Femur (tissue), 1 donor: ENCODE measurements around the gene CCL22.
"Not testable (repeated sequence)": the region's sequence is repeated elsewhere in the genome, so short reads cannot be mapped to it uniquely, and the experiment has no call there.

Source experiments
- DNase-seq: peaks from one replicate; pipeline ENCODE4 v3.0.0-alpha.2; 2017

The CCL22 gene

DNA sequence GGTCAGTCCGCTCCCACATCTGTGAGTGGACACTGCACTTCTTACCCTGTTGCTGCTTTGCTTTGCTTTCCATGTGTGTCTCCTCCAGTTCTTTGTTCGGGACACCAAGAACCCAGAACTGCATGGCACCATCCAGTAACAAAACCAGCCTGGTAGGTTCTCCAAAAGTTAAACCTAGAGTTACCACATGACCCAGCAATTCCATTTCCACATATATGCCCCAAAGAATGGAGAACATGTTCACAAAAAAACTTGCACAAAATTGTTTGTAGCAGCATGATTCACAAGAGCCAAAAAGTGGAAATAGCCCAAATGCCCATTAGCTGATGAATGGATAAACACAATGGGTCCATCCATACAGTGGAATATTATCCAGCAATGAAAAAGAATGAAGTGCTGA lies 10.3 kb upstream of the CCL22 start:
- no peak for DNase-seq

DNA sequence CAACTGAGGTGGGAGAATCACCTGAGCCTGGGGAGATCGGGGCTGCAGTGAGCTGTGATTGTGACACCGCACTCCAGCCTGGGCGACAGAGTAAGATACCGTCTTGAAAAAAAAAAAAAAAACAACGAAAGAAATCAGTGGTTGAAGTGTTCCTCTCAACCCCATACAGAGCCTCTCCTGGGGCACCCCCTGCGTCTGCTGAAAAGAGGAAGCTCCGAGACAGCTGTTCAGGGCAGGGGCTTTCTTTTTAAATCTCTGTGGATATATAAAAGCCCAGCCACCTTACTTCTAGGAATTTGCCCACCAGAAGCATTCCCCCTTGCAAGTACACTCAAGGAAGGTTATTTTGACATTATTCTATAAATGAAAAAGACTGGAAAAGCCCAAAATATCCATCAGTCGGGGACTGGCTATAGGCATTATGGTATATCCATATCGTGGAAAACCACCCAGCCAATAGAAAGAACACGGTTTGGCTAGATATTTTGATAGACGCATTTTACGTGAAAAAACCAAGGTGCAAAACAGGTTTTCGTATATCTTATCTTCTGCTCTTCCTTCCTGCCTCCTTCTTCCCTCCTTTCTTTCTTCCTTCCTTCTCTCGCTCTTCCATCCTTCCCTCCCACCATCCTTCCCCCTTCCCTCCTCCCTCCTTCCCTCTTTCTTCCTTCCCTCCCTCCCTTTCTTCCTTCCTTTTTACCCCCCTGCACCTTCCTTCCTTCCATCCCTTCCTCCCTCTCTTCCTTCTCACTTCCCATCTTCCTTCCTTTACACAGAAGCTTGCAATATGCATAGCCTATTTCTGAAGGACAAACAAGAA lies 9.2 kb upstream of the CCL22 start:
- no peak for DNase-seq

DNA sequence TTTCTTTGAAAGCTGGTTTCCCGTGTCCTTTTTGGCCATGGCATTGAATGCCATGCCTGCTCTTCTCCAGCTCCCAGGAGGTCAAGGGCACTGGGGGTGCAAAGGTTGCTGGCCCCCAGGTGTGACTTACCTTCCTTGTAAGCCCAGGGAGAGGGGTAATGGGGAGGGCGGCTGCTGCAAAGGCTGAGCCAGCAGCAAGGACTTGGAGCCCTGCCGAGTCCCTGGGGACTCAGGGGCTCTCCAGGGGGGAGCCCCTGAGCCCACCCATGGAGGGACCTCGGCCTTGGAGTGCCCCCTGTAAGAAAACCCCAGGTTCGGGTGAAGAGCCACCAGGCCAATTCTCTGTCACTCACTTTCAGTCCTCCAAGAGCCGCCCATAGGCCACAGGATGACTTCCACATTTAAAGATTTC lies 5.9 kb upstream of the CCL22 start:
- DNase-seq: no peak

DNA sequence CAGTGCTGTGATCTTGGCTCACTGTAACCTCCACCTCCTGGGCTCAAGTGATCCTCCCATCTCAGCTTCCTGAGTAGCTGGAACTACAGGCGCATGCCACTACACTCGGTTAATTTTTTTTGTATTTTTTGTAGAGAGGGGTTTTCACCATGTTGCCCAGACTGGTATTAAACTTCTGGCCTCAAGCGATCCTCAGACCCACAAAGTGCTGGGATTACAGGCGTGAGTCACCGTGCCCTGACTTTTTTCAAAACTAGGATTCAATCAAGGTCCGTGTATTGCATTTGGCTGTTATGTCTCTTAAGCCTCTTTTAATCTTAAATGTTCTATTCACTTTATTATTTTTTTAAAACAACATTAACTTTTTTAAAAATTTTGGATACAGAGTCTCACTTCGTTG lies 4.3 kb upstream of the CCL22 start:
- DNase-seq: no peak

DNA sequence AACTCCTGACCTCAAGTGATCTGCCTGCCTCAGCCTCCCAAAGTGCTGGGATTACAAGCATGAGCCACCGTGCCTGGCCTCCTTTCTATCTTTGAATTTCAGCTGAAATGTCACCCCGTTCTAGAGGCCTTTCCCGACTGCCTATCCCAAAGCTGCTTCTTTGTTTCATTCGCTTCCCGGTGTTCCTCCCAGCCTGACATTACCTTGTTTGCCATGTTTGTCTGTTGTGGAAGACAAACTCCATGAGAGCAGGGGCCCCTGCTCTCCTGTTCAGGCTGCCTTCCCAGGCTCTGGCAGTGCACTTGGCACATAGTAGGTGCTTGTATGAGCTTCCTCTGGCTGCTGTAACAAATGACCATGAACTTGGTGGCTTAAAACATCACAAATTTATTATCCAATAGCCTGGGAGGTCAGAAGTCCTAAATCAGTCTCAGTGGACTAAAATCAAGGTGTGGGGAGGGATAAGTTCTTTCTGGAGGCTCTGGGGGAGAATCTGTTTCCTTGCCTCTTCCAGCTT lies 2.6 kb upstream of the CCL22 start:
- DNase-seq: no peak

DNA sequence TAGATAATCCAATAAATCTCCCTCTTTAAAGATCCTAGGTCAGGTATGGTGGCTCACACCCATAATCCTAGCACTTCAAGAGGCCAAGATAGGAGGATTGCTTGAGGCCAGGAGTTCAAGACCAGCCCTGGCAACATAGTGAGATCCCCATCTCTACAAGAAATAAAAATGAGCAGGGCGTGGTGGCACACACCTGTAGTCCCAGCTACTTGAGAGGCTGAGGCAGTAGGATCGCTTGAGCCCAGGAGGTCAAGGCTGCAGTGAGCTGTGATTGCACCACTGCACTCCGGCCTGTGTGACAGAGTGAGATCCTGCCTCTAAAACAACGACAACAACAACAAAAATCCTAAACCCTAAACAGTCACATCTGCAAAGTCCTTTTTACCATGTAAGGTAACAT lies 2.0 kb upstream of the CCL22 start:
- DNase-seq: no peak

DNA sequence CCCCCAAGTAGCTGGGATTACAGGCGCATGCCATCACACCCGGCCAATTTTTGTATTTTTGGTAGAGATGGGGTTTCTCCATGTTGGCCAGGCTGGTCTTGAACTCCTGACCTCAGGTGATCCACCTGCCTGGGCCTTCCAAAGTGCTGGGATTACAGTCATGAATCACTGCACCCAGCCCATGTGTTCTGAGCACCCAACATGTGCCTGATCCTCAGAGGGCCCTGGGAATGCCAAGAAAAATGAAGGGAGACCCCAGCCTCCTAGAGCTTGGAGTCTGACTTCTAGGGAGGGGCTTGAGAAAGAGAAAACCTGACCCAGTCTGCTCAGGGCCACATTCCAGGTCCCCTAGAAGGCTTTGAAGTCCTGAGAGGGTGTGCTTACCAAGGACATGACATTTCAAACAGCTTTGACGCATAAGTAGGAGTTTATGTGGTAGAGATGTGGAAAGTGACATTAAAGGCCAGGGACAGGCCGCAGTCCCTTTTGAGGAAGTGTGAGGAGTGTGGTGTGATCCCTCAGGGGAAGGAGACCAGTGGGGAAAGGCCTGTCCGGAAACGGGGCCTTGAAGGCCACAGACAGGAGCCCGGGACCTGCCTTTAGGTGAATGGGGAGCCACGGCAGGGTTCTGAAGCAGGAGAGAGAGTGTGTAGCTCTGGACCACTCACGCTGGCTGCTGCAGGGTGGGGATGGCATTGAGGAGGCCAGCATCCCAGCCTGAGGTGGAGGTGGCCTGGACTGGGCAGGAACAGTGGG lies 1.1 kb upstream of the CCL22 start:
- DNase-seq: no peak

DNA sequence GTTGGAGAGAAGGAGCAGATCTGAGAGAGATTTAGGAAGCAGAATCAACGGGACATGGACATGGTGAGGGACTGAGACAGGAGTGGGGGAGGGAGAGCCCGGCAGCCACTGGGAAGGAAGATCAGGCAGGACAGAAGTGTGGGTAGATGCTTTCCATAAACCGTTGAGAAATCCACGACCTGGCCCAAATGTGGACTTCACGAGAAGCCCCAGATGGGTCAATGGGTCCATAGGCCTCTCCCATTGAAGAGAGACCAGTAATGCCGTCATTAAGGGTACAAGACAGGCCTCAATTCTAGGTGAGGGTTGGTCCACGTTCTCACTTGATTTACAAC lies 530 bp upstream of the CCL22 start:
- no peak for DNase-seq

DNA sequence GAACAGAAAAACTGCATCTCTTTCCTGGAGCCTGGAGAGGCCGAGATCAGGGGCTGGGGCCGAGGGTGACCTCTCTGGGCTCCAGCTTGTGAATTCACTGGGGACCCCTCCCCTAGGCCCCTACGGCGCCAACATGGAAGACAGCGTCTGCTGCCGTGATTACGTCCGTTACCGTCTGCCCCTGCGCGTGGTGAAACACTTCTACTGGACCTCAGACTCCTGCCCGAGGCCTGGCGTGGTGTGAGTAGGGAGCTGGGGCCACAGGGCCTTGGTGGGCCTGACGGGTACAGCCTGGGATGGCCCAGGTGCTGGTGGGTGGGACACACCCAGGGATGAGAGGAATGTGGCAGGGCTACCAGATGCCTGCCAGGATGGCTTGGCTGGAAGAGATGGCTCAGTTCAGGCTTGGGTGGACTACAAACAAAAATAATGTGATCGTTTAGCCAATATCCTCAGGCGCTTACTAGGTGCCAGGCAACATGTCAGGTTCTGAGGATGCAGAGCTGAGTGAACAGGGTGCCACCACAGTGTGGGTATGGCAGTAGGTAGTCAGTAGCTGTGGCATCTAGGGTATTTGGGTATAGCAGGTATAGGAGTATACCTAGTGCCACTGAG lies 1.8 kb downstream of the CCL22 start:
- DNase-seq: no peak

DNA sequence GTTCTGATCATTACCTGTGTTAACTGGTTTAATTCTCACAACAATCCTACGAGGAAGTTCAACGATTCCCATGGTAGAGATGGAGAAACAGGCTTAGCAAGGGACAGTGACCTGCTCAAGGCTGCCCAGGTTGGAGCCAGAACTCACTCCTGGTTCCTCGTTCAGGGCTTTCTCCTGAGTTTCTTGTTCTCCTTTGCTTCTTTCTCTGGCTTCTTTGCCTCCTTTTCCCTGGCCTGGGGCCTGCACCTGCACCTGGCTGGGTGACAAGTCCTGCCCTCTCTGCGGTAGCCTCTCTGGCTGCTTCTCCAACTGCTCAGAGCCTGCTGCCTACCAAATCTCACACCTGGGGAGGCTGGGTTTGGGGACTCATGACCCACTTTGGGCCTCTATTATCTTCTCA lies 2.8 kb downstream of the CCL22 start:
- no peak for DNase-seq

DNA sequence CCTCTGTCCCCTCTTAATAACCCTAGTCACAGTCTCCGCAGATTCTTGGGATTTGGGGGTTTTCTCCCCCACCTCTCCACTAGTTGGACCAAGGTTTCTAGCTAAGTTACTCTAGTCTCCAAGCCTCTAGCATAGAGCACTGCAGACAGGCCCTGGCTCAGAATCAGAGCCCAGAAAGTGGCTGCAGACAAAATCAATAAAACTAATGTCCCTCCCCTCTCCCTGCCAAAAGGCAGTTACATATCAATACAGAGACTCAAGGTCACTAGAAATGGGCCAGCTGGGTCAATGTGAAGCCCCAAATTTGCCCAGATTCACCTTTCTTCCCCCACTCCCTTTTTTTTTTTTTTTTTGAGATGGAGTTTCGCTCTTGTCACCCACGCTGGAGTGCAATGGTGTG lies 5.6 kb downstream of the CCL22 start:
- no peak for DNase-seq

DNA sequence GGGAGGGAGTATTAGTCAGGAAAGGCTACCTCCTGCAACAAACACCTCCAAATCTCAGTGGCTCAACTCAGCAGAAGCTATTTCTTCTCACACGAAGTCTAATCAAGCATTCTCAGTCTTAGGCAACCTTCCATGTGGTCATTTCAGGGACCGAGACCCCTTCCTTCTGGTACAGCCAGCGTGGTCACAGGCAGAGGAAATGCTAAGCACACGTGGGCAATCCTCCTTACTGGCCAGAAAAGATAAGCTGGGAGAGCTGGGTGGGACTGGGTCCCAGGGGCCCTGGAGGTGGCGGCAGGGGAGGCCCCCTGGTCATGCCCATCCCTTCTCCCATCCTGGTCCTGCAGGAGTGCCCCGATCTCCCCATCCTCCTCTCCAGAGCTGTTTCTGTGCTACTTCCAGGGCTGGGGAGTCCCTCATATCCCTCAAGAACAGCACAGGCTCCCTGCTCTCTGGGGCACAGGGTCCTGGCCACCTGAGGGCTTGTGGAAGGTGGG lies 8.0 kb downstream of the CCL22 start:
- no peak for DNase-seq

DNA sequence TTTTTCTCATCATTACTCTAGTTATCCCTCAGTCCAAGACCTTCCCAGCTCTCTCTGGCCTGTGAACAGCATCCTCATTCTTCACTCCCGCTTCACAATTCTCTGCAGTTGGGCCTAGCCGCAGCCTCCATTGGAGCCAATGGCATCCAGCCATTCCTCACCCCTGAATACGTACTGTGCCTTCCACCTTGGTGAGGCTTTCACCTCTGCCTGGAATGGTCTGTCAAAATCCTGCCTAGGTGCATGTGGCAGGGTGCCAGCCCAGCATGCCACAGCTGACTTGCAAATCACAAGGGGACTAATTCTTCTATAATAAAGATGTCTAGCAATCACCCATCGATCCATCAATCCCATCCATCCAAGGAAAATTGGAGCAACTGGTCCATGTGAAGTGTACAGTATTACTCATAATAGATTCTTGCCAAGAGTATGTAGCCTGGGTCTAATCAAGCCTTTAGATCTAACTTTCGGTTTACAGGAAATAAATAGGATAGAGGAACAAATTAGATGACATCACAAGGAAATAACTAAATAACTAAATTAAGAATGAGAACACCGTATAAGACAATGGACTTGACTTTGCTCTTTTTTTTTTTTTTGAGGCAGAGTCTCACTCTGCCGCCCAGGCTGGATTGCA lies 8.7 kb downstream of the CCL22 start:
- DNase-seq: no peak

DNA sequence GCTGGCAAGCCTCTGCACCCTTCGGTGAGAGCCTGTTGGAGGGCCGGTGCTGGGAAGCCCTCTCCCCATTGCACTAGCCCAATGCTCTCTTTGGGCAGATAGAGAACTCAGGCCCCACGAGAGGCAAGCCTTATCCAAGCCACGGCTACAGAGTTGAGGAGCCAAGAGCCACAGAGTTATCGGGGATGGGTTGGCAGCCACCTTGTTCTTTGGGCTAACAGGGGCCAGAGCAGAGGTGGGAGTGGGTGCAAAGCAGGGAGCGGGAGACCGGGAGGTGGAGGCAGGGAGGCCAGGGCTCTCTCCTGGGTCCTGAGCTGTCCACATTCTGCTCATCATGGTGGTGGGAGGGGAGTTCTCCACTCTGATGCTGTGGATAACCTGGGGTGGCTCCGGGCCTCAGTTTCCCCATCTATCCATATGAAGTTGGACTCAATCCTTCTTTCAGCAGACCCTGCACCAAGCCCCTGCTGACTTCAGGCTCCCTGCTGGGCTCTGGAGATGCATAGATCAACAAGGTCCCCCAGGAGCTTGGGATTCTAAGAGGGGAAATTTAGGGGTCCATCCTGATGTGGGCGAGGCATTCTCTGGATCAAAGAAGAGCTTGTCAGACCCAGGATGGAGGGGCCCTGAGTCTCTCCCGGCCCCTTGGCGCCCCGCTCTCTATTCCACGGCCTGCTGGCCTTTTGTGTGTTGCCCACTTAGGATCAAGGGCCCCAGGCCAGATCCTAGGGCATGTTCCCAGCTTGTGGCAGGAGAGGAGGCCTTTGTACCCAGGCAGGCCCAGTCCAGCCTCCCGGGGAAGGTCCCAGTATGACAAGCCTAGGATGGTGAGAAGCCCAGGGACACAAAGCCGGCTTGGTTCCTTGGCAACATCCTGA lies 13.2 kb downstream of the CCL22 start:
- no peak for DNase-seq

DNA sequence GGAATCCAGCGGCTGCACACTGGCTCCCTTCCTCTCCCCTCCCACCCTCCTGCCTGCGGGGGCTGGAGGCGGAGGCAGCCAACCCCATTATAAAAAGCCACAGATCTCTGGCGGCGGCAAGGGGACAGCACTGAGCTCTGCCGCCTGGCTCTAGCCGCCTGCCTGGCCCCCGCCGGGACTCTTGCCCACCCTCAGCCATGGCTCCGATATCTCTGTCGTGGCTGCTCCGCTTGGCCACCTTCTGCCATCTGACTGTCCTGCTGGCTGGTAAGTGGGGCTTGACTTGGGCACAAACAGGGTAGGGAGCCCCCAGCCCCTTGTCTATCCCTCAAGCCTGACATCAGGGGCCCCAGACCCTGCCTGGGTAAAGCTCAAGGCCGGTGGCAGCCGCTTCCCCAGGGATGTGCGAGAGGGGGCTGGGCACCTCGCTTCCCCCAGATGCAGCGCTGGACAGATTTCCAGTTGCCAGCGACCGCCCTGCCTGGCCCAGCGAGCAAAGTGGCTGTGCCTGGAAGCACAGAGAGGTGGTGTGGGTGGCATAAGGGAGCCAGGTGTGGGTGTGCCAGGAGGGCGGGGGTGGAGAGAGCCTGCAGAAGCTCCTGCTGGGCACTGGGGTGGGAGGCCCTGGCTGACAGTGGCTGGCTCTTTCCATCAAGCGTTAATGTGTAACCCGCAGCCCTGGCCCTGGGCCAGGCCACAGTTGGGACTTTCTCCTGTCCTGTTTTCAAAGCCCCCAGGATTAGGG lies 14.0 kb downstream of the CCL22 start, which contains the start of gene CX3CL1:
CX3CL1 (plus strand) TSS at position 119 of the 745 bp plus-strand sequence; CDS start at position 198, 79 bp downstream.
- DNase-seq: peak; percentile 84

DNA sequence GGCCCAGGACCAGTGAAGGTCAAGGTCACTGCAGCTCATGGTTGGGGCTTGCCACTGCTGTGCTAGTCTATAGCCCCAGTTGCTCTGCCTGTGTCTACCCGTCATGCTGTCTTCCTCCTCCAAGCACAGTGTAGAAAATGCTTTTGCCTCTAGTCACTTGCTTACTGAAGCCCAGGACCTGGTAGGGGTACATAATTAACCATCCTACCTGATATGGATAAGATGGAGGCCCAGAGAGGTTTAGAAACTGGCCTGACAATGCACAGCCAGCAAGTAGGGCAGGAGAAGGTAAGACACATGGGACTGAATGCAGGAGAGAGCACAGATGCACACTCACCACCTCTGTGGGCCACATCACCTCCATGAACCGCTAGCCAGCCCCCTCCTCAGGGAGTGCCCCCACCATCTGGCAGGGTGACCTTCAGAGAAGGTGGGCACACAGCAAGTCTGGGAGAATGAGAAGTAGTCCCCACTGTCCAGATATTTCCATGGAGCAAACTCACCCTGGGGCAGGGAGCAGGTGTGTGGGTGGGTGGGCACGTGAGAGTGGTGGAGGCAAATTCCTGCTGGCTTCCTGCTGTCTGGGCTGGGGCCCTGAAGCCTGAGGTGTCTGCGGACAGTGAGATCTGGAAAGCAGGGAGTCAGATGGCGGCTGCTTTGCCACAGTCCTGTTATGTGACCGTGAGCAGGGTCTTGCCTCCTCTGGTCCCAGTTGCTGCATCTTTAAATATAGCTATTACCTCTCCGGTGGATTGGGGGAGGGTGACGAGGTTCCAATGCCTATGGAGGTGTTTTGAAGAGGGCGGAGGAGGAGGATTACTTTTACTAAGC lies 14.7 kb downstream of the CCL22 start:
- DNase-seq: no peak

DNA sequence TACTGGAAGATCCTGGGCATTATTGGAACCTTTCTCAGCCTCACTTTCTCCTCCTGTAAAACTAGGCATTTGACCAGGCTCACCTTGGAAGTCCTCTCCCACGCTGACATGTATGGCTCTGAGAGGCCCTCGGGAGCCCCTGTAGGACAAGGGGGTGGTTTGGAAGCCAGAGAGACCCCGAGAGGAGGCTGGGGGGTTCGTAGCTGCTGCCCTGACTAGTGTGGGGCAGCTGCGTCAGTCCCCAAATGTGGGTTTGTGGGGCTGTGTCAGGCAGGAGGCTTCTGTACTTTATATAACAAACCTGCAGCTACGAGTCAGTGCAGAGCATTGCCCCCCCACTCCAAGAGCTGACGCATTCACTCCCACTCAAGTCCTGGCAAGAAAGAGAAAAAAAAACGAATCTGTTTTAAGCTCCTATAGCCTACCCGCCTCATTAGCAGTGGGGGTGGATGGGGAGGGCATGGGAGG lies 15.5 kb downstream of the CCL22 start:
- no peak for DNase-seq

DNA sequence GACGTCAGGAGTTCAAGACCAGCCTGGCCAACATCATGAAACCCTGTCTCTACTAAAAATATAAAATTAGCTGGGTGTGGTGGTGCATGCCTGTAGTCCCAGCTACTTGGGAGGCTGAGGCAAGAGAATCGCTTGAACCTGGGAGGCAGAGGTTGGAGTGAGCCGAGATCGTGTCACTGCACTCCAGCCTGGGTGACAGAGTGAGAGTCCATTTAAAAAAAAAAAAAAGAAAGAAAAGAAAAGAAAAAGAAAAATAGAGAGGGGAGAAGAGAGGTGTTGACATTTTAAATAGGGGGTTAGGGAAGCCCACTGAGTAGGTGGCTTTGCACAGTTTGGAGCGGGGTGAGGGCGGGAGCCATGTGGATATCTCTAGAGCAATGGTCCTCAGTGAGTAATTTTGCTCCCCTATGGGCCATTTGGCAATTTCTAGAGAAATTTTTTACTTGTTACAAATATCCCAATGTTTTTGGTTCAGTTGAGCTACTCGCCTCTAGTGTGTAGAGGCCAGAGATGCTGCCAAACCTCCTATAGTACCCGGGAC lies 16.4 kb downstream of the CCL22 start:
- not testable (repeated sequence) for DNase-seq

DNA sequence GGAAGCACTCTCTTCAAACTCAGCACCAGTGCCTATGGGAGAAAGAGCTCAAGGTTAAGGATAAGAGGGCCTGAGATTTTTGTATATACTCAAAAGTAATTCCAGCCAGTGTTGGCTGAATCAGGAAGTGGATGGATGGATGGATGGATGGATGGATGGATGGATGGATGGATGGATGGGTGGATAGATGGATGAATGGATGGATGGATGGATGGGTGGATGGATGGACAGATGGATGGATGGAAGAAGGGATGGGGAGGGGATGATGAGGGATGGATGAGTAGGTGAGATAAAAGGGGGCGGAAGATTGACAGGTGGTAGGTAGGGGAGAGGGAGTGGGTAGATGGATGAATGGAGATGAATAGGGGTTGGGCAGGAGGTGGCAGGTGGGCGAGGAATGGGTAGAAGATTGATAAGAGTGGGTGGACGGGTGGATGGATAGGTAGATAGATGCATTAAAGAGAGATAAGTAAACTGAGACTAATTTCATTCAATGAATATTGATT lies 17.8 kb downstream of the CCL22 start:
- no peak for DNase-seq
